AG09319 (cell line): ENCODE measurements around the gene SOD3.

Experiments
- DNase-seq: peaks from one replicate; pipeline ENCODE4 v3.0.0-alpha.2; 2010; ENCODE audit warnings: low read depth; ENCODE audit errors: extremely low read depth
- CTCF ChIP-seq: IDR thresholded peaks from 2 replicates; pipeline ENCODE4 v1.5.1; 2011; ENCODE audit warnings: low read depth, mild to moderate bottlenecking, inconsistent platforms, low read length, moderate library complexity

Gene SOD3

GRCh38 chr4:24796620-24797019, 1.2 kb downstream of the SOD3 start:
- DNase-seq, result no peak

GRCh38 chr4:24798036-24798610, 2.8 kb downstream of the SOD3 start:
- DNase-seq, result no peak

More at GRCh38 chr4:24796620-24797019, 1.2 kb downstream of the SOD3 start:
- TF ChIP-seq CTCF, result no peak

GRCh38 chr4:24799196-24799543, 3.8 kb downstream of the SOD3 start:
- no peak for TF ChIP-seq CTCF
- no peak for DNase-seq

More at GRCh38 chr4:24798036-24798610, 2.8 kb downstream of the SOD3 start:
- TF ChIP-seq CTCF, result no peak

GRCh38 chr4:24799544-24800324, 4.4 kb downstream of the SOD3 start:
- TF ChIP-seq CTCF, result no peak
- no peak for DNase-seq

- no peak for DNase-seq
- no peak for TF ChIP-seq CTCF
These were observed 5.0 kb downstream of the SOD3 start for GRCh38 chr4:24800325-24800895.

- TF ChIP-seq CTCF, result no peak
- no peak for DNase-seq
These were observed 5.9 kb downstream of the SOD3 start for GRCh38 chr4:24801136-24801855.

GRCh38 chr4:24802648-24803047, 7.3 kb downstream of the SOD3 start:
- TF ChIP-seq CTCF, result no peak
- DNase-seq, result no peak
